OCI-LY3 (cell line): ENCODE data around the gene SHISA6.

Experiments
- EZH2phosphoT487 ChIP-seq: fragments of 200-600 bp; shearing (Covaris generic); IDR thresholded peaks from 2 replicates; pipeline ENCODE4 v1.6.1; 2018; ENCODE audit warnings: antibody characterized with exemption, mixed run types, low read depth
- TF ChIP-seq, protein P1 (sequence below): fragments of 200-600, 300-600 bp; sonication (generic); IDR thresholded peaks from 2 replicates; pipeline ENCODE4 v1.5.1; 2014; ENCODE audit warnings: antibody characterized with exemption, low read length, low read depth

DNA sequence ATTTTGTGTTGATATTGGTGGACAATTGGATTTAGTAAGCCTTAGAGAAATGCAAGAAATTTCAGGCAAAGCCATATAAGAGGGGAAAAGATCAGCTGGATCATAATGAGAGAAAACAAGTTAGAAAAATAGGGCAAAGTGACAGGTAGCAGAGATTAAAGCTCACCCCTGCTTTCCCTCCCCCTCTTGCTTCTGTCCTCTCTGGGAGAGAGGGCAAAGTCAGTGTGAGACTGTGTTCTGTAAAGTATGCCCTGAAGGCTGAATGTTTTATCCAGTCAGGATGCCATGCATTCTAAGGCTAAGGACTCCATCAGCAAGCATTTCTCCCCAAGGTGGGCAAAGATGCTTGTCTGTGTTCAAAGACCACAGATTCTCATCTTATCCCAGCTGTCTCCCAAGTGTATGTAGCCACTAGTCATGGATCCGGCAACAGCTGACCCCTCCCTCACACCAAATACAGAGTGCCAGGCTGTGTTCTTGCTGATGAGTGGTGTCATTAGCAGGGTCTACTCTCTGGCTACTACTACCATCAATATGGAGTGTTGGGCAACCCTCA, 221.1 kb downstream of the SHISA6 start:
- TF ChIP-seq, protein P1, sequence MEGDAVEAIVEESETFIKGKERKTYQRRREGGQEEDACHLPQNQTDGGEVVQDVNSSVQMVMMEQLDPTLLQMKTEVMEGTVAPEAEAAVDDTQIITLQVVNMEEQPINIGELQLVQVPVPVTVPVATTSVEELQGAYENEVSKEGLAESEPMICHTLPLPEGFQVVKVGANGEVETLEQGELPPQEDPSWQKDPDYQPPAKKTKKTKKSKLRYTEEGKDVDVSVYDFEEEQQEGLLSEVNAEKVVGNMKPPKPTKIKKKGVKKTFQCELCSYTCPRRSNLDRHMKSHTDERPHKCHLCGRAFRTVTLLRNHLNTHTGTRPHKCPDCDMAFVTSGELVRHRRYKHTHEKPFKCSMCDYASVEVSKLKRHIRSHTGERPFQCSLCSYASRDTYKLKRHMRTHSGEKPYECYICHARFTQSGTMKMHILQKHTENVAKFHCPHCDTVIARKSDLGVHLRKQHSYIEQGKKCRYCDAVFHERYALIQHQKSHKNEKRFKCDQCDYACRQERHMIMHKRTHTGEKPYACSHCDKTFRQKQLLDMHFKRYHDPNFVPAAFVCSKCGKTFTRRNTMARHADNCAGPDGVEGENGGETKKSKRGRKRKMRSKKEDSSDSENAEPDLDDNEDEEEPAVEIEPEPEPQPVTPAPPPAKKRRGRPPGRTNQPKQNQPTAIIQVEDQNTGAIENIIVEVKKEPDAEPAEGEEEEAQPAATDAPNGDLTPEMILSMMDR, result no peak
- TF ChIP-seq EZH2phosphoT487, result no peak
